Heart left ventricle (tissue), 13 donors: Measurements from ENCODE around the gene REPIN1.

Experiments used
- POLR2A ChIP-seq, 2 donors: fragments of 450-650 bp; IDR thresholded peaks; one replicate each; pipeline ENCODE4 v1.6.1; 2017; ENCODE audit warnings: antibody characterized with exemption in 2 of 2, mild to moderate bottlenecking in 2 of 2, moderate library complexity in 2 of 2
- TF ChIP-seq, protein P1 (sequence below), 12 donors: fragments of 200-600 bp; sonication (generic) in 4 of 12; IDR thresholded peaks; one replicate each; pipeline versions ENCODE4 v1.5.0 to v1.8.0; 2018 to 2022; ENCODE audit warnings: antibody characterized with exemption in 12 of 12, mild to moderate bottlenecking in 5 of 12
- donor health status: ischemic (EF 13 %, LVEDD 7.1; RV severe dilation, severe dysfunction).
- donor health status: DM: no; HTN: yes; CAD: no.
- donor health status: DM: no; HTN: no; CAD: no.
- donor health status: ischemic (EF 25% LVEDD 6.9; RV normal size, moderate dysfunction).
- donor health status: ischemic (EF 25% LVEDD 5.7; RV mildly dilated, moderate dysfunction).
- donor health status: ischemic (EF 35%, LVEDD 5.7; RV mildly dilated, moderate dysfunction).
- donor health status: nonischemic (EF 11% LVEDD 7.7; RV severe dilation, severe dysfunction).
- donor health status: DM: yes; HTN: yes; CAD: no.
- donor health status: PGD.
- donor health status: ischemic (EF 29% LVEDD 5.4; RV normal size, mild dysfunction).
- donor health status: nonischemic (EF 23%, LVEDD 6.1; RV moderate dilation, normal function).

DNA sequence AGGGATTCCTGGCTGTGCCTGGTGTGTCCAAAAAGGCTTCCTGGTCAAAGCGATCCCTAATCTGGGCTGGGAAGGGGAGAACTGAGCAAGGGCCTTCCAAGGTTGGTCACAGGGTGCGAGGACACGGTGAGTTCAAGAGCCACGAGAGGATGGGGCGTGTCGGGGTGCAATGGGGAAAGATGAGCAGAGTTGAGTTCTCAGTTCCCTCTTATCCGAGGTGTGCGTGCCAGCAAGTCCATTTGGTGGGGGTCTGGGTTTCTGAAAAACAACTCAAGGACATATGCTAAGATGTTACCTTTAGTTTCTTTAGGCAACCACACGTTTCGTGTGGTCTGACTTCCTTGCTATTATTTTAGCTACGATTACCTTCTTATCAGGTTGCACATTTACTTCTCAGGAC is 11.8 kb downstream of the REPIN1 start:
- TF ChIP-seq, protein P1, sequence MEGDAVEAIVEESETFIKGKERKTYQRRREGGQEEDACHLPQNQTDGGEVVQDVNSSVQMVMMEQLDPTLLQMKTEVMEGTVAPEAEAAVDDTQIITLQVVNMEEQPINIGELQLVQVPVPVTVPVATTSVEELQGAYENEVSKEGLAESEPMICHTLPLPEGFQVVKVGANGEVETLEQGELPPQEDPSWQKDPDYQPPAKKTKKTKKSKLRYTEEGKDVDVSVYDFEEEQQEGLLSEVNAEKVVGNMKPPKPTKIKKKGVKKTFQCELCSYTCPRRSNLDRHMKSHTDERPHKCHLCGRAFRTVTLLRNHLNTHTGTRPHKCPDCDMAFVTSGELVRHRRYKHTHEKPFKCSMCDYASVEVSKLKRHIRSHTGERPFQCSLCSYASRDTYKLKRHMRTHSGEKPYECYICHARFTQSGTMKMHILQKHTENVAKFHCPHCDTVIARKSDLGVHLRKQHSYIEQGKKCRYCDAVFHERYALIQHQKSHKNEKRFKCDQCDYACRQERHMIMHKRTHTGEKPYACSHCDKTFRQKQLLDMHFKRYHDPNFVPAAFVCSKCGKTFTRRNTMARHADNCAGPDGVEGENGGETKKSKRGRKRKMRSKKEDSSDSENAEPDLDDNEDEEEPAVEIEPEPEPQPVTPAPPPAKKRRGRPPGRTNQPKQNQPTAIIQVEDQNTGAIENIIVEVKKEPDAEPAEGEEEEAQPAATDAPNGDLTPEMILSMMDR (IDR thresholded peaks at IDR 0.05): no peak
- no peak for TF ChIP-seq POLR2A (IDR thresholded peaks at IDR 0.05)
